HepG2 (cell line): ENCODE results near the gene OR6S1. TPM values are rescaled to one million over a fixed set of nuclear protein-coding genes. Genes with fewer than 3 reads are reported as not detected.

Experiments
- FOXA3 ChIP-seq: IDR thresholded peaks from 2 replicates; pipeline ENCODE4 v1.6.1; 2016; ENCODE audit warnings: missing genetic modification reagents, missing compliant biosample characterization
- FOXP4 ChIP-seq: sonication (generic); formaldehyde crosslinking; IDR thresholded peaks from 2 replicates; pipeline ENCODE4 v1.4.0; 2020; ENCODE audit warnings: missing genetic modification reagents
- KLF16 ChIP-seq, 2 experiments: sonication (generic) in 1 of 2; formaldehyde crosslinking in 1 of 2; IDR thresholded peaks; 2 replicates each; pipeline versions ENCODE4 v1.6.1 to v1.8.0; 2016 to 2023; ENCODE audit warnings: missing genetic modification reagents in 2 of 2, missing compliant biosample characterization in 1 of 2
- MIXL1 ChIP-seq: IDR thresholded peaks from 2 replicates; pipeline ENCODE4 v1.6.1; 2016
- RXRB ChIP-seq: IDR thresholded peaks from 2 replicates; pipeline ENCODE4 v1.6.1; 2016; ENCODE audit warnings: borderline replicate concordance, missing genetic modification reagents, missing compliant biosample characterization
- ZNF850 ChIP-seq: sonication (generic); formaldehyde crosslinking; conservative IDR thresholded peaks from 2 replicates; pipeline ENCODE4 v1.9.0; 2021; ENCODE audit warnings: mild to moderate bottlenecking, missing genetic modification reagents
- polyA plus RNA-seq, 8 experiments: library from polyadenylated mRNA; depleted of rRNA in 3 of 8; stranded (reverse) in 7 of 8; unstranded in 1 of 8; fragments of >200 nt; fragmentation: Illumina TruSeq in 4 of 8; extraction: Trizol in 4 of 8; gene quantifications; 2 replicates each; pipeline versions ENCODE4 v1.2.1 to v1.2.3, GENCODE V29; 2011 to 2016; ENCODE audit warnings: low read depth in 4 of 8, missing spikeins in 1 of 8, mixed read lengths in 1 of 8; ENCODE audit not compliant: insufficient read depth in 1 of 8
- total RNA-seq, 5 experiments: library from RNA; depleted of rRNA; stranded (reverse); fragments of >200 nt; fragmentation: Illumina TruSeq; extraction: Trizol; gene quantifications; 2 replicates each; pipeline ENCODE4 v1.2.3, GENCODE V29; 2016; ENCODE audit warnings: low read depth in 1 of 5
- TF ChIP-seq, protein P1 (sequence below): IDR thresholded peaks from 2 replicates; pipeline ENCODE4 v1.6.1; 2016; ENCODE audit warnings: low read depth, missing genetic modification reagents, missing compliant biosample characterization
- TF ChIP-seq, protein P2 (sequence below): sonication (generic); formaldehyde crosslinking; IDR thresholded peaks from 2 replicates; pipeline ENCODE4 v1.9.0; 2022; ENCODE audit warnings: low read depth, missing genetic modification reagents
- TF ChIP-seq, protein P3 (sequence below): sonication (generic); formaldehyde crosslinking; IDR thresholded peaks from 2 replicates; pipeline ENCODE4 v1.5.0; 2020; ENCODE audit warnings: missing genetic modification reagents
- TF ChIP-seq, protein P4 (sequence below): sonication (generic); formaldehyde crosslinking; IDR thresholded peaks from 2 replicates; pipeline ENCODE4 v1.4.0; 2020; ENCODE audit warnings: missing genetic modification reagents
- TF ChIP-seq, protein P5 (sequence below): sonication (generic); formaldehyde crosslinking; IDR thresholded peaks from 2 replicates; pipeline ENCODE4 v1.8.0; 2022; ENCODE audit warnings: missing genetic modification reagents, mild to moderate bottlenecking, inconsistent platforms, borderline replicate concordance

Gene OR6S1
- total and polyA plus RNA-seq, 2 of the 13 experiments (the other 11 are each of a cell fraction or from before 2014, with no cell fraction given) = 0.09 TPM; not detected in 1

GRCh38 chr14:20686386-20687143 is 45.1 kb upstream of the OR6S1 start (continued):
- TF ChIP-seq FOXP4 (CRISPR knock-in tag) (peak; percentile 94), MIXL1 (CRISPR knock-in tag) (peak; percentile 89), ZNF850 (no peak), RXRB (peak; percentile 94), KLF16 (CRISPR knock-in tag; IDR thresholded peaks at IDR 0.05) (peak in 1 of 2 experiments; percentile 90; a peak in 2 of 4 replicates), FOXA3 (CRISPR knock-in tag) (peak; percentile 96)
- TF ChIP-seq, protein P1, sequence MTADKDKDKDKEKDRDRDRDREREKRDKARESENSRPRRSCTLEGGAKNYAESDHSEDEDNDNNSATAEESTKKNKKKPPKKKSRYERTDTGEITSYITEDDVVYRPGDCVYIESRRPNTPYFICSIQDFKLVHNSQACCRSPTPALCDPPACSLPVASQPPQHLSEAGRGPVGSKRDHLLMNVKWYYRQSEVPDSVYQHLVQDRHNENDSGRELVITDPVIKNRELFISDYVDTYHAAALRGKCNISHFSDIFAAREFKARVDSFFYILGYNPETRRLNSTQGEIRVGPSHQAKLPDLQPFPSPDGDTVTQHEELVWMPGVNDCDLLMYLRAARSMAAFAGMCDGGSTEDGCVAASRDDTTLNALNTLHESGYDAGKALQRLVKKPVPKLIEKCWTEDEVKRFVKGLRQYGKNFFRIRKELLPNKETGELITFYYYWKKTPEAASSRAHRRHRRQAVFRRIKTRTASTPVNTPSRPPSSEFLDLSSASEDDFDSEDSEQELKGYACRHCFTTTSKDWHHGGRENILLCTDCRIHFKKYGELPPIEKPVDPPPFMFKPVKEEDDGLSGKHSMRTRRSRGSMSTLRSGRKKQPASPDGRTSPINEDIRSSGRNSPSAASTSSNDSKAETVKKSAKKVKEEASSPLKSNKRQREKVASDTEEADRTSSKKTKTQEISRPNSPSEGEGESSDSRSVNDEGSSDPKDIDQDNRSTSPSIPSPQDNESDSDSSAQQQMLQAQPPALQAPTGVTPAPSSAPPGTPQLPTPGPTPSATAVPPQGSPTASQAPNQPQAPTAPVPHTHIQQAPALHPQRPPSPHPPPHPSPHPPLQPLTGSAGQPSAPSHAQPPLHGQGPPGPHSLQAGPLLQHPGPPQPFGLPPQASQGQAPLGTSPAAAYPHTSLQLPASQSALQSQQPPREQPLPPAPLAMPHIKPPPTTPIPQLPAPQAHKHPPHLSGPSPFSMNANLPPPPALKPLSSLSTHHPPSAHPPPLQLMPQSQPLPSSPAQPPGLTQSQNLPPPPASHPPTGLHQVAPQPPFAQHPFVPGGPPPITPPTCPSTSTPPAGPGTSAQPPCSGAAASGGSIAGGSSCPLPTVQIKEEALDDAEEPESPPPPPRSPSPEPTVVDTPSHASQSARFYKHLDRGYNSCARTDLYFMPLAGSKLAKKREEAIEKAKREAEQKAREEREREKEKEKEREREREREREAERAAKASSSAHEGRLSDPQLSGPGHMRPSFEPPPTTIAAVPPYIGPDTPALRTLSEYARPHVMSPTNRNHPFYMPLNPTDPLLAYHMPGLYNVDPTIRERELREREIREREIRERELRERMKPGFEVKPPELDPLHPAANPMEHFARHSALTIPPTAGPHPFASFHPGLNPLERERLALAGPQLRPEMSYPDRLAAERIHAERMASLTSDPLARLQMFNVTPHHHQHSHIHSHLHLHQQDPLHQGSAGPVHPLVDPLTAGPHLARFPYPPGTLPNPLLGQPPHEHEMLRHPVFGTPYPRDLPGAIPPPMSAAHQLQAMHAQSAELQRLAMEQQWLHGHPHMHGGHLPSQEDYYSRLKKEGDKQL = peak; percentile 61
- TF ChIP-seq, protein P2, sequence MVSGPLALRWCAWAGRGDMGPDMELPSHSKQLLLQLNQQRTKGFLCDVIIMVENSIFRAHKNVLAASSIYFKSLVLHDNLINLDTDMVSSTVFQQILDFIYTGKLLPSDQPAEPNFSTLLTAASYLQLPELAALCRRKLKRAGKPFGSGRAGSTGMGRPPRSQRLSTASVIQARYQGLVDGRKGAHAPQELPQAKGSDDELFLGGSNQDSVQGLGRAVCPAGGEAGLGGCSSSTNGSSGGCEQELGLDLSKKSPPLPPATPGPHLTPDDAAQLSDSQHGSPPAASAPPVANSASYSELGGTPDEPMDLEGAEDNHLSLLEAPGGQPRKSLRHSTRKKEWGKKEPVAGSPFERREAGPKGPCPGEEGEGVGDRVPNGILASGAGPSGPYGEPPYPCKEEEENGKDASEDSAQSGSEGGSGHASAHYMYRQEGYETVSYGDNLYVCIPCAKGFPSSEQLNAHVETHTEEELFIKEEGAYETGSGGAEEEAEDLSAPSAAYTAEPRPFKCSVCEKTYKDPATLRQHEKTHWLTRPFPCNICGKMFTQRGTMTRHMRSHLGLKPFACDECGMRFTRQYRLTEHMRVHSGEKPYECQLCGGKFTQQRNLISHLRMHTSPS (CRISPR knock-in tag) = peak; percentile 52; the same call in 1 of the 2 replicates
- TF ChIP-seq, protein P3, sequence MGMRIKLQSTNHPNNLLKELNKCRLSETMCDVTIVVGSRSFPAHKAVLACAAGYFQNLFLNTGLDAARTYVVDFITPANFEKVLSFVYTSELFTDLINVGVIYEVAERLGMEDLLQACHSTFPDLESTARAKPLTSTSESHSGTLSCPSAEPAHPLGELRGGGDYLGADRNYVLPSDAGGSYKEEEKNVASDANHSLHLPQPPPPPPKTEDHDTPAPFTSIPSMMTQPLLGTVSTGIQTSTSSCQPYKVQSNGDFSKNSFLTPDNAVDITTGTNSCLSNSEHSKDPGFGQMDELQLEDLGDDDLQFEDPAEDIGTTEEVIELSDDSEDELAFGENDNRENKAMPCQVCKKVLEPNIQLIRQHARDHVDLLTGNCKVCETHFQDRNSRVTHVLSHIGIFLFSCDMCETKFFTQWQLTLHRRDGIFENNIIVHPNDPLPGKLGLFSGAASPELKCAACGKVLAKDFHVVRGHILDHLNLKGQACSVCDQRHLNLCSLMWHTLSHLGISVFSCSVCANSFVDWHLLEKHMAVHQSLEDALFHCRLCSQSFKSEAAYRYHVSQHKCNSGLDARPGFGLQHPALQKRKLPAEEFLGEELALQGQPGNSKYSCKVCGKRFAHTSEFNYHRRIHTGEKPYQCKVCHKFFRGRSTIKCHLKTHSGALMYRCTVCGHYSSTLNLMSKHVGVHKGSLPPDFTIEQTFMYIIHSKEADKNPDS (CRISPR knock-in tag) = 0 out of 2 replicates have a peak, but pooled peaks have one; percentile 3
- TF ChIP-seq, protein P4, sequence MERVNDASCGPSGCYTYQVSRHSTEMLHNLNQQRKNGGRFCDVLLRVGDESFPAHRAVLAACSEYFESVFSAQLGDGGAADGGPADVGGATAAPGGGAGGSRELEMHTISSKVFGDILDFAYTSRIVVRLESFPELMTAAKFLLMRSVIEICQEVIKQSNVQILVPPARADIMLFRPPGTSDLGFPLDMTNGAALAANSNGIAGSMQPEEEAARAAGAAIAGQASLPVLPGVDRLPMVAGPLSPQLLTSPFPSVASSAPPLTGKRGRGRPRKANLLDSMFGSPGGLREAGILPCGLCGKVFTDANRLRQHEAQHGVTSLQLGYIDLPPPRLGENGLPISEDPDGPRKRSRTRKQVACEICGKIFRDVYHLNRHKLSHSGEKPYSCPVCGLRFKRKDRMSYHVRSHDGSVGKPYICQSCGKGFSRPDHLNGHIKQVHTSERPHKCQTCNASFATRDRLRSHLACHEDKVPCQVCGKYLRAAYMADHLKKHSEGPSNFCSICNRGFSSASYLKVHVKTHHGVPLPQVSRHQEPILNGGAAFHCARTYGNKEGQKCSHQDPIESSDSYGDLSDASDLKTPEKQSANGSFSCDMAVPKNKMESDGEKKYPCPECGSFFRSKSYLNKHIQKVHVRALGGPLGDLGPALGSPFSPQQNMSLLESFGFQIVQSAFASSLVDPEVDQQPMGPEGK (CRISPR knock-in tag) = 0 out of 2 replicates have a peak, but pooled peaks have one; percentile 36
- TF ChIP-seq, protein P5, sequence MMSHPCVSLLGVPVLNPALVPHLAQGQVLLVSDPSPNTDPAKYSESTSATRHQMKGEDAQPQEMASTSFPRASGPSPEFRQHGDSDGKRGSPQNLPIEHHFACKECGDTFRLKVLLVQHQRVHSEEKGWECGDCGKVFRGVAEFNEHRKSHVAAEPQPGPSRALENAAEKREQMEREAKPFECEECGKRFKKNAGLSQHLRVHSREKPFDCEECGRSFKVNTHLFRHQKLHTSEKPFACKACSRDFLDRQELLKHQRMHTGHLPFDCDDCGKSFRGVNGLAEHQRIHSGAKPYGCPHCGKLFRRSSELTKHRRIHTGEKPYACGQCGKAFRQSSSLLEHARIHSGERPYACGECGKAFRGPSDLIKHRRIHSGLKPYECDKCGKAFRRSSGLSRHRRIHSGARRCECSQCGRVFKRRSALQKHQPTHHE (CRISPR knock-in tag) = no peak
